A549 (cell line): ENCODE measurements around the gene KCTD6.

Source experiments
- CHD4 ChIP-seq: fragments of 200-600 bp; sonication (generic); IDR thresholded peaks from 2 replicates; pipeline ENCODE4 v1.6.1; 2016; ENCODE audit warnings: antibody characterized with exemption, mild to moderate bottlenecking, borderline replicate concordance
- CTCF ChIP-seq: fragments of >200 bp; sonication (Bioruptor Twin); formaldehyde crosslinking; IDR thresholded peaks from 3 replicates; pipeline ENCODE4 v1.5.1; 2016
- EP300 ChIP-seq, 2 experiments: fragments of >200 bp; sonication (Bioruptor Twin); formaldehyde crosslinking; IDR thresholded peaks; 2 replicates in 1 of 2; 3 replicates in 1 of 2; pipeline ENCODE4 v1.6.1; 2016 to 2017
- HDAC2 ChIP-seq: fragments of 200-600 bp; sonication (generic); IDR thresholded peaks from 2 replicates; pipeline ENCODE4 v1.6.1; 2016
- RAD21 ChIP-seq, 2 experiments: fragments of >200 bp in 1 of 2; sonication (Bioruptor Twin) in 1 of 2; formaldehyde crosslinking in 1 of 2; IDR thresholded peaks in 1 of 2; conservative IDR thresholded peaks in 1 of 2; 2 replicates in 1 of 2; 3 replicates in 1 of 2; pipeline ENCODE4 v1.6.1; 2012 to 2018; ENCODE audit warnings: inconsistent platforms in 1 of 2
- TF ChIP-seq, protein P1 (sequence below): IDR thresholded peaks from 2 replicates; pipeline ENCODE4 v1.6.1; 2012

GRCh38 chr3:58526515-58526957 lies 34.6 kb downstream of the KCTD6 start:
- TF ChIP-seq CTCF = no peak
- TF ChIP-seq EP300 (IDR thresholded peaks at IDR 0.05) = no peak
- TF ChIP-seq, protein P1, sequence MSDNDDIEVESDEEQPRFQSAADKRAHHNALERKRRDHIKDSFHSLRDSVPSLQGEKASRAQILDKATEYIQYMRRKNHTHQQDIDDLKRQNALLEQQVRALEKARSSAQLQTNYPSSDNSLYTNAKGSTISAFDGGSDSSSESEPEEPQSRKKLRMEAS = peak; percentile 40; the same call in 1 of the 2 replicates
- TF ChIP-seq CHD4 = no peak
- TF ChIP-seq HDAC2 = no peak
- no peak for TF ChIP-seq RAD21 (conservative IDR thresholded peaks at IDR 0.05 in 1 of 2, IDR thresholded peaks at IDR 0.05 in 1 of 2)
